ENCODE measurements around the gene SEMA4D.

SEMA4D gene

GRCh38 chr9:89536145-89536574, 38.2 kb upstream of the SEMA4D start:
- no peak for TF ChIP-seq CTCF (IDR thresholded peaks at IDR 0.05; ENCODE audit: low read depth, low read length)
- H3K4me3 ChIP-seq (ENCODE audit: low read depth, low read length), result no peak overlapping the region
- no peak for DNase-seq (ENCODE audit: low read depth, low spot score)
- in situ Hi-C loops (cut with HindIII; ENCODE audit: low sequenced_read_pairs), result no loop called here

GRCh38 chr9:89535461-89535860, 37.5 kb upstream of the SEMA4D start:
- in situ Hi-C loops (cut with HindIII; ENCODE audit: low sequenced_read_pairs), result no loop called here
- H3K4me3 ChIP-seq (ENCODE audit: low read depth, low read length), result no peak overlapping the region
- DNase-seq (ENCODE audit: low read depth, low spot score), result no peak
- no peak for TF ChIP-seq CTCF (IDR thresholded peaks at IDR 0.05; ENCODE audit: low read depth, low read length)

GRCh38 chr9:89534515-89535287, 36.8 kb upstream of the SEMA4D start:
- DNase-seq (ENCODE audit: low read depth, low spot score), result no peak
- TF ChIP-seq CTCF (IDR thresholded peaks at IDR 0.05; ENCODE audit: low read depth, low read length), result no peak
- in situ Hi-C loops (cut with HindIII; ENCODE audit: low sequenced_read_pairs), result no loop called here
- H3K4me3 ChIP-seq (ENCODE audit: low read depth, low read length), result no peak overlapping the region

- TF ChIP-seq CTCF (IDR thresholded peaks at IDR 0.05; ENCODE audit: low read depth, low read length), result no peak
- no peak overlapping the region for H3K4me3 ChIP-seq (ENCODE audit: low read depth, low read length)
- in situ Hi-C loops (cut with HindIII; ENCODE audit: low sequenced_read_pairs), result no loop called here
- no peak for DNase-seq (ENCODE audit: low read depth, low spot score)
Measured at GRCh38 chr9:89533411-89534095, 35.6 kb upstream of the SEMA4D start.

GRCh38 chr9:89532944-89533343, 35.0 kb upstream of the SEMA4D start:
- TF ChIP-seq CTCF (IDR thresholded peaks at IDR 0.05; ENCODE audit: low read depth, low read length), result no peak
- no peak for DNase-seq (ENCODE audit: low read depth, low spot score)
- in situ Hi-C loops (cut with HindIII; ENCODE audit: low sequenced_read_pairs), result no loop called here
- no peak overlapping the region for H3K4me3 ChIP-seq (ENCODE audit: low read depth, low read length)

- no peak for TF ChIP-seq CTCF (IDR thresholded peaks at IDR 0.05; ENCODE audit: low read depth, low read length)
- in situ Hi-C loops (cut with HindIII; ENCODE audit: low sequenced_read_pairs), result no loop called here
- H3K4me3 ChIP-seq (ENCODE audit: low read depth, low read length), result no peak overlapping the region
- no peak for DNase-seq (ENCODE audit: low read depth, low spot score)
Measured at GRCh38 chr9:89532478-89532877, 34.6 kb upstream of the SEMA4D start.

Data from astrocyte of the spinal cord (primary cell).